GM12874 (cell line): ENCODE data around the gene DNMT3L.

Experiments used
- TF ChIP-seq, protein P1 (sequence below): IDR thresholded peaks from 2 replicates; pipeline ENCODE4 v1.5.1; 2011; ENCODE audit warnings: low read depth, mild to moderate bottlenecking, control low read depth, low read length, moderate library complexity; ENCODE audit not compliant: insufficient read depth

The DNMT3L gene

DNA sequence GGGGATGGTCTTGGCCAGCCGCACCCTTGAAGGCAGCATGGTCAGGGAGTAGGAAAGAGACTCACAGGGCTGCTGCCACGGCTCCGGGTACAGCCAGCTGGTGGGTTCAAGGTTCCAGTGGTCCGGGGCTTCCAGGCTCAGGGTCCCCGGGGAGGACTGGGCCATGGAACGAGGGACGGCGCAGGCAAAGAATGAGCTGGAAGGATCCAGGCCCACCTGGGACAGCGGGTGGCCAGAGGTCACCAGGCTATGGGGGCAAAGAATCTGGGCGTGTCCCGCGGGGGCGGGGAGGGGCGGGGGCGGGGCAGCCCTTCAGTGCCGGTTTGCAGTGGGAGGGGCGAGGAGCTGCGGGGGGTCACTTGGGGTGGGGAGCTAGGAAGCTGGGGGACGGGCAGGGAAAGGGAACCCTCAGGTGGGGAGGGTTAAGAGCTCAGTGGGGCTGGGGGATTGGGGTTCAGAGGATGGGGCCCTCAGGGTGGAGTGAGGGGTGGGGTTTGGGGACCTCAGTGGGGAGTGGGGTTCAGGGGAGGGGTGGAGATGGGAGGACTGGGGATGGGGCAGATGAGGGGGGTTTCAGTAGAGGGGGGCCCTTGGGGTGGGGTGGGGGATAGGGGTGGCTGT lies at the start of gene DNMT3L:
TSS of gene DNMT3L (minus strand) at position 223 of the 621 bp plus-strand sequence. CDS start 638 bp downstream, outside the sequence.
- TF ChIP-seq, protein P1, sequence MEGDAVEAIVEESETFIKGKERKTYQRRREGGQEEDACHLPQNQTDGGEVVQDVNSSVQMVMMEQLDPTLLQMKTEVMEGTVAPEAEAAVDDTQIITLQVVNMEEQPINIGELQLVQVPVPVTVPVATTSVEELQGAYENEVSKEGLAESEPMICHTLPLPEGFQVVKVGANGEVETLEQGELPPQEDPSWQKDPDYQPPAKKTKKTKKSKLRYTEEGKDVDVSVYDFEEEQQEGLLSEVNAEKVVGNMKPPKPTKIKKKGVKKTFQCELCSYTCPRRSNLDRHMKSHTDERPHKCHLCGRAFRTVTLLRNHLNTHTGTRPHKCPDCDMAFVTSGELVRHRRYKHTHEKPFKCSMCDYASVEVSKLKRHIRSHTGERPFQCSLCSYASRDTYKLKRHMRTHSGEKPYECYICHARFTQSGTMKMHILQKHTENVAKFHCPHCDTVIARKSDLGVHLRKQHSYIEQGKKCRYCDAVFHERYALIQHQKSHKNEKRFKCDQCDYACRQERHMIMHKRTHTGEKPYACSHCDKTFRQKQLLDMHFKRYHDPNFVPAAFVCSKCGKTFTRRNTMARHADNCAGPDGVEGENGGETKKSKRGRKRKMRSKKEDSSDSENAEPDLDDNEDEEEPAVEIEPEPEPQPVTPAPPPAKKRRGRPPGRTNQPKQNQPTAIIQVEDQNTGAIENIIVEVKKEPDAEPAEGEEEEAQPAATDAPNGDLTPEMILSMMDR: no peak

DNA sequence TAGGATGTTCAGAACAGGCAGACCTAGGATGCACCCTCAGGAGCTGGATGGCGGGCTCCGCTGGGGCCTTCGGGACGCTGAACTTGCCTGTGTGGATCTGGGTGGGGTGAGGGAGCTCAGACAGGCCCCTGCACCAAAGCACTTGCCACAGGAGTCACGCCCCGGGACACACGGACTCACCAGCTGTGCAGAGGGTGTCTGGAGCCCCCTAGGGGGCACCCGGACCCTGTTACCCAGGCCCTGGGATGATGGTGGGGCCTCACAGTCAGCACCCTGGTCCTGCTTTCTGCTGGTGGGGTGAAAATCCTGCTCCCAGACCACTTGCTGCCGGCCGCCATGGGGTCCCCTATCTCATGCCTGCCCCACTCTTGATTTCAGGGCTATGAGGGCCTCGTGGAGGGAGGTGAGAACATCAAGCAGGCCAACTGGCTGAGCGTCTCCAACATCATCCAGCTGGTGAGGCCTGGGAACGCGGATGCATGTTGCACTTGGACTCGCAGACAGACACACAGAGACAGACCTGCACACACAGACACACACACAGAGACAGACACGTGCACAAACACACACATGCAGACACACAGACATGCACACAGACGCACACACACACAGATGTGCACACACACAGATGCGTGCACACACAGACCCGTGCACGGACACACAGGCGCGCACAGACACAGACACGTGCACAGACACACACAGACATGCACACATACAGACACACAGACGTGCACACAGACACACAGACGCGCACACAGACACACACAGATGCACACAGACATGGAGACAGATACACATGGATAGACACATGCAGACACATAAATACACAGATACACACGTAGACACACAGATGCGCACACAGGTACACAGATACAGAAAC lies 49.2 kb upstream of the DNMT3L start:
- TF ChIP-seq, protein P1: no peak

DNA sequence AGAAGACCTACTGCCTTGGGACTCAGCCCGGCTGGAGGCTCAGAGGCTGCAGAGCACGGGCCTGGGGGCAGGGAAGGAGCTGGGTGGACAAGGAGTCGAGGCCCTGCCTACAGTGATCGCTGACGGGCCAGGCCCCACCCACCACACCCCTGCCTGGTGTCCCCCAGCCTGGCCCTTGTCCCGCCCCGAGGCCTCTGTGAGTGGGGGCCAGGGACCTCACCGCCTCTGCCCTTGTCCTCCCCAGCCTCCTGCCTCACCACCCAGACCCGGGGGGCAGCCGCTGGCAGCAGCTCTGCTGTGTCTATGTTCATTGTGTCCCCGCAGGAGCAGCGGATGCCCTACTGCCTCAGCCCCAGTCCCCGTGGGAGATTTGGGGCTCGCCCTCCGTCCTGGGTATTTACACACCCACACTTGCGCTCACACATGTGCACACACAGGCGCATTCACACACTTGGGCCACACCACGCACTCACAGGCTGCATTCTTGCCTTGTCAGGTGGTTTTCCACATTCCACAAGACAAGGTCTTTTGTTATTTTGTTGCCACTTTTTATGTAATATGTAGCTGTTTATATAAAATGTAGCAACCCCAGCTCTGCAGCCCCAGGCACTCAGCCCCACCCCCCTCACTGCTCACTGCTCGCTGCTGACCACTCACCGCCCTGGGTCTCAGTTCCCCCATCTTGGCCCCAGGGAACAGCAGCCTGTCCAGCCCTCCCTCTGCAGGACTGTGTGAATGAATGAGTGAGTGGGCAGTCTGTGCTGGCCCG lies 45.4 kb upstream of the DNMT3L start:
- TF ChIP-seq, protein P1: no peak

DNA sequence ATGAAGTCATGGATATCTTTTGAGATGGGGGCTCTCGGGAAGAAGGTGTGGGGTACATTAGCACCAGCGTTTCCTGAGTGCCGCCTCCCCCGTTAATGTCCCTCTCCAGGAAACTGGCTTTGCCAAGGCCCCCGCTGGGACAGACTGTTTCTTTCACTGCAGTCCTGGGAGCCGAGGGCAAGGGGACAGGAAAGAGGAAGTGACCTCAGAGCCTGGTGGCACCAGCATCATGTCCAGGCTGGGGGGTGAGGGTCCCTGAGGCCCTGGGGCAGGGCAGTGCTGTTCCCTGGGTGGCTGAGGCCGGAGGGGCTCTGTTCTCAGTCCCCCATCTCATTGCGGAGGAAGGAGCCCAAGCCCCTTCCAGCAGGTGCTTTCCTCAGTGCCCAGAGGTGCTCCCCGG lies 44.0 kb upstream of the DNMT3L start:
- TF ChIP-seq, protein P1: no peak

DNA sequence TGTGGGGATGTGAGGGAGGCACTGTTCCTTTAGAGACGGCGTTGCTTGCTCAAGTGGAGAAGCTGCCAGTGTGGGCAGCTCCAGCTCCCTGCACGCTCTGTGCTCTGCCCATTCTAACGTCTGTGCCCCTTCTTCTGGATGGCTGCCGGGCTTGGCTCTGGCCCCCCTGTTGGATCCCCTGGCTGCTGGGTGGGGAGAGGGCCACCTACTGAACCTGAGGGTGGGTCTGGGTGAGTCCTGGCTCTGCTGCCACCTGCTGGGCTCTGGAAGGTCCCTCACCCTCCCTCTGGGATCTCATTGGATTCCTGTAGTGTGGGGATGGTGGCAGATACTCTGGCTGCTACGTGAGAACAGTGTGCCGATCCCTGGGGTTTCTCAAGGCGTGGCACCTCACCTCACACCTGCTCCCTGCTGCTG lies 43.2 kb upstream of the DNMT3L start:
- TF ChIP-seq, protein P1: peak; percentile 68

DNA sequence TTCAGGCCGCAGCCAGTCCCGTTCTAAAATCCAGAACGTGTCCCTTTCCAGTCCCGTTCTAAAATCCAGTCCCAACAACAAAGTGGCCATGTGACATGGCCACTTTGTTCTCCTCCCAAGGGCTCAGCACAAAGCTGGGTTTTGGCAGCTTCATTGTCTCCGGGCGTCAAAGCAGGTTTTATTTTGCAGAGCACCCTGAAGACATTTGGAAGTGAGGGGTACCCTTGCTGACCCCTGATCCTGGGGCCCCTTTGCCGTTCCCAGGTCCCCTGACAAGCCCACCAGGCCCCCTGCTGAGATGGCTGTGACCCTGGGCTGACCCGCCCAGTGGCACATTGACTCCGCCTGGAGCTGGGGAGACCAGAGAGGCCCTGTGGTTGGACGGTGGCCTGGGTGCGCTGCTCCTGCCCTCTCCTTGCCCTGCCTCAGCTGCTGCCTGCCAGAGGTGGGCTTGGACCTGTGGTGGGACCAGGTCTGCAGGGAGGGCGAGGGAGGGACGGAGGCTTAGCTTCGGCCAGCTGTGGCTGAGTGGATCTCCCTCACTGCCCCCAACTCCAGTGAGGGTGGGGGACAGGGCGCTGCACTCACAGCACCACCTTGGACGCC lies 42.4 kb upstream of the DNMT3L start:
- TF ChIP-seq, protein P1: no peak
